Loucy (cell line): ENCODE measurements around the gene PANX2.

Source experiments
- H2AFZ ChIP-seq: fragments of 200-600 bp; sonication (generic); 2 replicates; pipeline ENCODE4 v1.6.0; 2016; ENCODE audit warnings: antibody characterized with exemption, mild to moderate bottlenecking, low read length, moderate library complexity
- H3F3A ChIP-seq: fragments of 200-600 bp; 2 replicates; pipeline ENCODE4 v1.6.0; 2016; ENCODE audit warnings: antibody characterized with exemption, low read depth, mild to moderate bottlenecking
- H3K27me3 ChIP-seq: fragments of 200-600 bp; sonication (generic); 2 replicates; pipeline ENCODE4 v1.6.1; 2014; ENCODE audit warnings: low read length, mild to moderate bottlenecking; ENCODE audit not compliant: insufficient read depth, poor library complexity, severe bottlenecking
- H3K36me3 ChIP-seq: fragments of 200-600 bp; sonication (generic); 2 replicates; pipeline ENCODE4 v1.6.1; 2016; ENCODE audit warnings: low read length; ENCODE audit not compliant: insufficient read depth
- H3K4me1 ChIP-seq: fragments of 200-600 bp; sonication (generic); 2 replicates; pipeline ENCODE4 v1.5.1; 2014; ENCODE audit warnings: low read length, mild to moderate bottlenecking; ENCODE audit not compliant: insufficient read depth, poor library complexity, severe bottlenecking
- H3K4me2 ChIP-seq: fragments of 200-600 bp; sonication (generic); 2 replicates; pipeline ENCODE4 v1.6.0; 2014; ENCODE audit warnings: antibody characterized with exemption, low read length, low read depth, mild to moderate bottlenecking; ENCODE audit not compliant: poor library complexity, severe bottlenecking
- H3K4me3 ChIP-seq: fragments of 200-600 bp; sonication (generic); 2 replicates; pipeline ENCODE4 v1.5.1; 2014; ENCODE audit warnings: low read length, mild to moderate bottlenecking, mixed read lengths; ENCODE audit not compliant: poor library complexity, severe bottlenecking
- H3K79me2 ChIP-seq: fragments of 200-600 bp; sonication (generic); 2 replicates; pipeline ENCODE4 v1.6.1; 2014; ENCODE audit warnings: low read length; ENCODE audit not compliant: insufficient read depth
- H3K9ac ChIP-seq: fragments of 200-600 bp; sonication (generic); 2 replicates; pipeline ENCODE4 v1.6.0; 2014; ENCODE audit warnings: mild to moderate bottlenecking, low read depth, low read length, moderate library complexity; ENCODE audit not compliant: poor library complexity, severe bottlenecking
- H3K9me2 ChIP-seq: fragments of 200-600 bp; sonication (generic); replicated peaks from 2 replicates; pipeline ENCODE4 v1.6.1; 2016; ENCODE audit warnings: low read depth, low read length, mixed read lengths
- H3K9me3 ChIP-seq: fragments of 200-600 bp; sonication (generic); 2 replicates; pipeline ENCODE4 v1.6.1; 2014; ENCODE audit warnings: mild to moderate bottlenecking, antibody characterized with exemption, low read length, low read depth; ENCODE audit not compliant: insufficient read depth
- H4K20me1 ChIP-seq: fragments of 200-600 bp; sonication (generic); 2 replicates; pipeline ENCODE4 v1.6.0; 2014; ENCODE audit warnings: antibody characterized with exemption, low read length, mild to moderate bottlenecking; ENCODE audit not compliant: insufficient read depth, poor library complexity, severe bottlenecking
- EZH2phosphoT487 ChIP-seq: fragments of 200-600 bp; IDR thresholded peaks from 2 replicates; pipeline ENCODE4 v1.6.1; 2018; ENCODE audit warnings: antibody characterized with exemption, mild to moderate bottlenecking, moderate library complexity, borderline replicate concordance
- TF ChIP-seq, protein P1 (sequence below): fragments of 200-600 bp; sonication (generic); conservative IDR thresholded peaks from 2 replicates; pipeline ENCODE4 v1.5.1; 2014; ENCODE audit warnings: mild to moderate bottlenecking, antibody characterized with exemption, low read length

Gene PANX2

GRCh38 chr22:50208939-50209892, 38.7 kb downstream of the PANX2 start:
- Histone ChIP-seq H2AFZ (no peak overlapping the region), H4K20me1 (peaks cover 3% of the 10 kb centered on the region), H3K4me2 (no peak overlapping the region), H3K9me3 (no peaks in the 10 kb centered on the region), H3K4me3 (no peak overlapping the region), H3K27me3 (no peaks in the 10 kb centered on the region), H3K9ac (no peak overlapping the region), H3K79me2 (no peaks in the 10 kb centered on the region), H3K4me1 (peaks cover 18% of the 10 kb centered on the region), H3F3A (no peaks in the 10 kb centered on the region), H3K36me3 (peaks cover 14% of the 10 kb centered on the region; the same call in 1 of the 2 replicates), H3K9me2 (no peaks in the 10 kb centered on the region)
- TF ChIP-seq, protein P1, sequence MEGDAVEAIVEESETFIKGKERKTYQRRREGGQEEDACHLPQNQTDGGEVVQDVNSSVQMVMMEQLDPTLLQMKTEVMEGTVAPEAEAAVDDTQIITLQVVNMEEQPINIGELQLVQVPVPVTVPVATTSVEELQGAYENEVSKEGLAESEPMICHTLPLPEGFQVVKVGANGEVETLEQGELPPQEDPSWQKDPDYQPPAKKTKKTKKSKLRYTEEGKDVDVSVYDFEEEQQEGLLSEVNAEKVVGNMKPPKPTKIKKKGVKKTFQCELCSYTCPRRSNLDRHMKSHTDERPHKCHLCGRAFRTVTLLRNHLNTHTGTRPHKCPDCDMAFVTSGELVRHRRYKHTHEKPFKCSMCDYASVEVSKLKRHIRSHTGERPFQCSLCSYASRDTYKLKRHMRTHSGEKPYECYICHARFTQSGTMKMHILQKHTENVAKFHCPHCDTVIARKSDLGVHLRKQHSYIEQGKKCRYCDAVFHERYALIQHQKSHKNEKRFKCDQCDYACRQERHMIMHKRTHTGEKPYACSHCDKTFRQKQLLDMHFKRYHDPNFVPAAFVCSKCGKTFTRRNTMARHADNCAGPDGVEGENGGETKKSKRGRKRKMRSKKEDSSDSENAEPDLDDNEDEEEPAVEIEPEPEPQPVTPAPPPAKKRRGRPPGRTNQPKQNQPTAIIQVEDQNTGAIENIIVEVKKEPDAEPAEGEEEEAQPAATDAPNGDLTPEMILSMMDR, result no peak

DNA sequence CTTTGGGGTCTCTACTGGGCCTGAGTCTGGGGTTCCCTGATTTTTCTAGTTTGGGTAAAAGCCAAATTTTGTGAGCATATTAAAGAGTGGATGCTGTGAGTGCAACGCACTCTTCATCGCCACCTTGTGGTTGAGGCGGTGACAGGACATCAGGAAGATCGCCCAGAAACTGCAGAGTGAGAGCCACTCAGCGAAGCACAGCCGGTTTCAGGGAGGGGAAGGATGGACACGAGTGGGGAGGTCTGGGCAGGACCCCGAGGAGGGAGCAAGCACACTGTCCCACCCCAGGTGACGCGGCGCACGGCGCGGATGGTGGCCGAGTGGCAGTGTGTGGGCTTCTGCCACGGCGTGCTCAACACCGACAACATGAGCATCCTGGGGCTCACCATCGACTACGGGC, 39.4 kb downstream of the PANX2 start:
- no peak overlapping the region for H3K4me2 ChIP-seq
- no peaks in the 10 kb centered on the region for H3K27me3 ChIP-seq
- no peaks in the 10 kb centered on the region for H3K9me2 ChIP-seq
- no peak overlapping the region for H3K4me3 ChIP-seq
- no peak for TF ChIP-seq EZH2phosphoT487
- TF ChIP-seq, protein P1, result peak; percentile 87
- peaks cover 16% of the 10 kb centered on the region; the same call in 1 of the 2 replicates for H3K36me3 ChIP-seq
- H3K9ac ChIP-seq, result no peak overlapping the region
- no peak overlapping the region for H2AFZ ChIP-seq
- no peaks in the 10 kb centered on the region for H3K9me3 ChIP-seq
- no peaks in the 10 kb centered on the region for H3F3A ChIP-seq
- no peaks in the 10 kb centered on the region for H3K79me2 ChIP-seq
- H4K20me1 ChIP-seq, result peaks cover 3% of the 10 kb centered on the region
- H3K4me1 ChIP-seq, result peaks cover 18% of the 10 kb centered on the region

GRCh38 chr22:50210378-50211139, 40.0 kb downstream of the PANX2 start:
- Histone ChIP-seq H4K20me1 (peaks cover 3% of the 10 kb centered on the region), H2AFZ (no peak overlapping the region), H3K4me3 (no peak overlapping the region), H3K79me2 (no peaks in the 10 kb centered on the region), H3K9me2 (no peaks in the 10 kb centered on the region), H3K36me3 (peaks cover 18% of the 10 kb centered on the region; the same call in 1 of the 2 replicates), H3K9me3 (no peaks in the 10 kb centered on the region), H3K9ac (no peak overlapping the region), H3F3A (no peaks in the 10 kb centered on the region), H3K4me1 (peaks cover 18% of the 10 kb centered on the region), H3K27me3 (no peaks in the 10 kb centered on the region), H3K4me2 (no peak overlapping the region)
- TF ChIP-seq EZH2phosphoT487, result no peak
- TF ChIP-seq, protein P1, result no peak
